ENCODE results near the gene PRKAR2B.

GRCh38 chr7:107035446-107035845 is 9.1 kb upstream of the PRKAR2B start:
- TF ChIP-seq, protein P1, sequence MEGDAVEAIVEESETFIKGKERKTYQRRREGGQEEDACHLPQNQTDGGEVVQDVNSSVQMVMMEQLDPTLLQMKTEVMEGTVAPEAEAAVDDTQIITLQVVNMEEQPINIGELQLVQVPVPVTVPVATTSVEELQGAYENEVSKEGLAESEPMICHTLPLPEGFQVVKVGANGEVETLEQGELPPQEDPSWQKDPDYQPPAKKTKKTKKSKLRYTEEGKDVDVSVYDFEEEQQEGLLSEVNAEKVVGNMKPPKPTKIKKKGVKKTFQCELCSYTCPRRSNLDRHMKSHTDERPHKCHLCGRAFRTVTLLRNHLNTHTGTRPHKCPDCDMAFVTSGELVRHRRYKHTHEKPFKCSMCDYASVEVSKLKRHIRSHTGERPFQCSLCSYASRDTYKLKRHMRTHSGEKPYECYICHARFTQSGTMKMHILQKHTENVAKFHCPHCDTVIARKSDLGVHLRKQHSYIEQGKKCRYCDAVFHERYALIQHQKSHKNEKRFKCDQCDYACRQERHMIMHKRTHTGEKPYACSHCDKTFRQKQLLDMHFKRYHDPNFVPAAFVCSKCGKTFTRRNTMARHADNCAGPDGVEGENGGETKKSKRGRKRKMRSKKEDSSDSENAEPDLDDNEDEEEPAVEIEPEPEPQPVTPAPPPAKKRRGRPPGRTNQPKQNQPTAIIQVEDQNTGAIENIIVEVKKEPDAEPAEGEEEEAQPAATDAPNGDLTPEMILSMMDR (IDR thresholded peaks at IDR 0.05) = no peak
- TF ChIP-seq ZFX (IDR thresholded peaks at IDR 0.05; ENCODE audit: borderline replicate concordance) = no peak
